BE2C (cell line): ENCODE results near the gene ZNF620.

Experiments used
- DNase-seq: peaks from one replicate; pipeline ENCODE4 v3.0.0-alpha.2; 2020
- H3K27me3 ChIP-seq: fragments of 250-450 bp; sonication (Bioruptor Pico); 2 replicates; pipeline ENCODE4 v1.5.1; 2020; ENCODE audit warnings: mild to moderate bottlenecking
- H3K36me3 ChIP-seq: fragments of 250-450 bp; sonication (Bioruptor Pico); 2 replicates; pipeline ENCODE4 v1.5.1; 2020; ENCODE audit warnings: mild to moderate bottlenecking
- H3K4me1 ChIP-seq: fragments of 250-450 bp; sonication (Bioruptor Pico); 2 replicates; pipeline ENCODE4 v1.5.1; 2020
- H3K4me3 ChIP-seq: 2 replicates; pipeline ENCODE4 v1.5.1; 2011; ENCODE audit warnings: low read depth, low read length
- H3K9me3 ChIP-seq: fragments of 250-450 bp; sonication (Bioruptor Pico); 2 replicates; pipeline ENCODE4 v1.5.1; 2020
- TF ChIP-seq, protein P1 (sequence below): IDR thresholded peaks from 2 replicates; pipeline ENCODE4 v1.5.1; 2012; ENCODE audit warnings: mild to moderate bottlenecking, low read depth, low read length

Gene ZNF620

DNA sequence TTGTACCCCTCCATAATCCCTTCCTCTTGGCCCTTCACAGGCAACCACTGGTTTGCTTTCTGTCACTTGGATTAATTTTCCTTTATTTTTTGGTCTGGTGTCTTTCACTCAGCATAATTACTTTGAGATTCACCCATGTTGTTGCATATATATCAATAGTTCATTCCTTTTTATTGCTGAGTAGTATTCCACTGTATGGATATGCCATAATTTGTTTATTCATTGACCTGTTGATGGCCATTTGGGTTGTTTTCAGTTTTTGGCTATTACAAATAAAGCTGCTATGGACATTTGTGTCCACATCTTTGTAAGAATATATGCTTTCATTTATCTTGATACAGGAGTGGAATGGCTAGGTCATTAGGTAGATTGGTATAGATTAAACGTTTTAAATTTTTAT lies 13.0 kb downstream of the ZNF620 start:
- no peak overlapping the region for H3K4me3 ChIP-seq
- TF ChIP-seq, protein P1, sequence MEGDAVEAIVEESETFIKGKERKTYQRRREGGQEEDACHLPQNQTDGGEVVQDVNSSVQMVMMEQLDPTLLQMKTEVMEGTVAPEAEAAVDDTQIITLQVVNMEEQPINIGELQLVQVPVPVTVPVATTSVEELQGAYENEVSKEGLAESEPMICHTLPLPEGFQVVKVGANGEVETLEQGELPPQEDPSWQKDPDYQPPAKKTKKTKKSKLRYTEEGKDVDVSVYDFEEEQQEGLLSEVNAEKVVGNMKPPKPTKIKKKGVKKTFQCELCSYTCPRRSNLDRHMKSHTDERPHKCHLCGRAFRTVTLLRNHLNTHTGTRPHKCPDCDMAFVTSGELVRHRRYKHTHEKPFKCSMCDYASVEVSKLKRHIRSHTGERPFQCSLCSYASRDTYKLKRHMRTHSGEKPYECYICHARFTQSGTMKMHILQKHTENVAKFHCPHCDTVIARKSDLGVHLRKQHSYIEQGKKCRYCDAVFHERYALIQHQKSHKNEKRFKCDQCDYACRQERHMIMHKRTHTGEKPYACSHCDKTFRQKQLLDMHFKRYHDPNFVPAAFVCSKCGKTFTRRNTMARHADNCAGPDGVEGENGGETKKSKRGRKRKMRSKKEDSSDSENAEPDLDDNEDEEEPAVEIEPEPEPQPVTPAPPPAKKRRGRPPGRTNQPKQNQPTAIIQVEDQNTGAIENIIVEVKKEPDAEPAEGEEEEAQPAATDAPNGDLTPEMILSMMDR = no peak

DNA sequence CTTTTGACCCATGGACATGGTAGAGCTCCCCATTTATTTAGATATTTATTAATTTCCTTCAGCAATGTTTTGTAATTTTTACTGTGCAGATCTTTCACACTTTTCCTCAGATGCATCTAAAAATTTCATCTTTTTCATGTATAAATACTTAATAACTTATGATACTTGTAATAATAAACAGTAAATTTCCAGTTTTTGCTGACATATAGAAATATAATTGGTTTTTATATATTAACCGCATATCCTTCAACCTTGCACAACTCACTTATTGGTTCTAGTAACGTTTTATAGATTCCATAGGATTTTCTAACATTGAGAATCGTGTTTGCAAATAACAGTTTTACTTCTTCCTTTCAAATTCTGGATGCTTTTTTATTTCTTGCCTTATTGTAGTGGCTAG lies 15.4 kb downstream of the ZNF620 start:
- Histone ChIP-seq H3K4me1 (no peaks in the 10 kb centered on the region), H3K27me3 (no peaks in the 10 kb centered on the region), H3K9me3 (no peaks in the 10 kb centered on the region), H3K4me3 (no peak overlapping the region), H3K36me3 (no peaks in the 10 kb centered on the region)
- DNase-seq = no peak
- TF ChIP-seq, protein P1 = no peak

More for the DNA sequence above, 13.0 kb downstream of the ZNF620 start:
- Histone ChIP-seq H3K27me3 (no peaks in the 10 kb centered on the region), H3K36me3 (no peaks in the 10 kb centered on the region), H3K9me3 (no peaks in the 10 kb centered on the region), H3K4me1 (no peaks in the 10 kb centered on the region)
- DNase-seq = no peak

DNA sequence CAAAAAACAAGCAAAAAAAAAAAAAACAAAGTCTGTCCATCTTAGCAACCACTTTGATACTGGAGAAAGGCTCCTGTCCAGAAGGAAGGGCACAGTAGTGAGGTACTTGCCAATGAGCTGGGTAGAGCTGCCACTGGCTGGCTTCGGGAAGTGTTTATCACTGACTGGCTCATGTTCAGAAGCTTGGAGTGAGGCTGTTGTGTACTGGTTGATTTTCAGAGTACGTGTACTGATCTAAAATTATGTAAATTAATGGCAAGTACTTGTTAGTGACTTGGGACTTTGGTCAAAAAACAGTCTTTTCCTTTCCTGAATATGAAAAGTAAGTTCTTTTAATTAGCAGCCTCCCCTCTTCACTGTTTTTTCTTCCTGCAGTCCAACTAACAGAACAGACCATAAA lies 17.9 kb downstream of the ZNF620 start:
- no peak overlapping the region for H3K4me3 ChIP-seq
- DNase-seq = no peak
- TF ChIP-seq, protein P1 = no peak
- no peaks in the 10 kb centered on the region for H3K27me3 ChIP-seq
- H3K4me1 ChIP-seq = no peaks in the 10 kb centered on the region
- no peaks in the 10 kb centered on the region for H3K36me3 ChIP-seq
- H3K9me3 ChIP-seq = no peaks in the 10 kb centered on the region

DNA sequence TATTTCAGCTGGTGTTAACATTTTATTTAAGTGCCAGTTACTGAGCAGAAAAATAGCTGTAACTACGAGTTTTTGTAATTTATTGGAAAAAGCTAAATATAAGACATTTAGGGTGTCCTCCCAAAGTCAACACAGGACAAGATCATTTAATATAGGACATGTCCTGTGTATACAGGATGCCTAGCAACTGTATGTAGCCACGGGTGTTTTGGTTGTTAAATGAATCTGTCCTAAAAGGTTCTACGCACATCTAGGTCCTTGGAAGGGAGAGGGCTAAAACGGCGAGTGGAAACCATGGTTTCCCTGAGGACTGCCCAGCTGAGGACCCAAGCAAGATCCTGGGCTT lies 18.4 kb downstream of the ZNF620 start:
- no peak for DNase-seq
- Histone ChIP-seq H3K4me3 (peak overlapping the region; percentile 88), H3K9me3 (no peaks in the 10 kb centered on the region), H3K27me3 (no peaks in the 10 kb centered on the region), H3K4me1 (no peaks in the 10 kb centered on the region), H3K36me3 (no peaks in the 10 kb centered on the region; the same call in 1 of the 2 replicates)
- TF ChIP-seq, protein P1 = no peak

DNA sequence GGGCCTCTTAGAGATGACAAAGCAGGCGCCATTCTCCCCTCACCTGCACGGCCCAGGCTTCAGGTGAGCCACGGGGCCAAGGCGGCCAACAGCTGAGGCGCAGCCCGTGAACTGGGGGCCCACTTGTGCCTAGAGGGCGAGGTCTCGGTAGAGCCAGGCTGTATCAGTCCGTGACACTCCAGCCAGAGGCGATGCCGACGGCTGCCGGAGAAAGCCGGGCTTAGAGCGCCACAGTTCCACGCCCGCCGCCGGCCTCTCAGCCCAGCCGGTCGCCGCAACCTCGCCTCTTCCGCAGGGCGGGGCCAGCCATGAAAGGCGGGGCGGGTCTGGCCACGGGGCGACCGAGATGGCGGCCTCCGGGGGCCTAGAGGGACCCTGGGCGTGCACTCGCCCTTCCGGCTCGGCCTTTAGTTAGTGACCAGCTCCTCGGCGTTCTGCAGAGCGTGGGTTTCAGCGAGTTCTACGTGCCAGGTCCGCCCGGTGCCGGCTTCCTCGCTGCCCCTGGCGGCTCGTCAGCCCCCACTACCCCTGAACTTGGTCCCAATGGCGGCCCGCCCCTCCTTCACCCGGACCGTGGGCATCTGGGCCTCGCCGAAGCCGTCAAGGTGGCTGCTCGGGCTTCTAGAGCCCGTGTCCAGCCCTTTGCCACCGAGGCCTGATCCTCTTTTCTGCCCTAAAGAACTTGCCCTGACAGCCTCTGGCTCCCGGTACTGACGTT lies 18.9 kb downstream of the ZNF620 start, which contains the start of gene ZNF621:
Gene ZNF621 (plus strand): TSS at position 393 of the 718 bp plus-strand sequence. CDS start 881 bp downstream, outside the sequence.
- TF ChIP-seq, protein P1 = no peak
- Histone ChIP-seq H3K4me3 (peak within 1 kb of the TSS; percentile 88), H3K4me1 (no peaks in the 10 kb centered on the region), H3K36me3 (no peaks in the 10 kb centered on the region; the same call in 1 of the 2 replicates), H3K9me3 (no peaks in the 10 kb centered on the region), H3K27me3 (no peaks in the 10 kb centered on the region)
- peak; percentile 88 for DNase-seq

DNA sequence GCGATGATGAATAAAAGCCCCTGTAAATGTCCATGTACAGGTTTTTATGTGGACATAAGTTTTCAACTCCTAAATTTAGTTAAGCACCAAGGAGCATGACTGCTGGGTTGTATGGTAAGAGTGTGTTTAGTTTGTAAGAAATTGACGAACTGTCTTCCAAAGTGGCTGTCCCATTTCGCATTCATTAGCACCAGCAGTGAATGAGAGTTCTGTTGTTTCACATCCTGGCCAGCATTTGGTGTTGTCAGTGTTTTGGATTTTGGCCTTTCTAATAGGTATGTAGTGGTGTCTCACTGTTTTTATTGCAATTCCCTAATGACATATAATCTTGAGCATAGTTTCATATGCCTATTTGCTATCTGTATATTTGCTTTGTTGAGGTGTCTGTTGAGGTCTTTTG lies 22.6 kb downstream of the ZNF620 start:
- Histone ChIP-seq H3K27me3 (no peaks in the 10 kb centered on the region), H3K4me1 (no peaks in the 10 kb centered on the region), H3K36me3 (peaks cover 23% of the 10 kb centered on the region), H3K4me3 (no peak overlapping the region), H3K9me3 (no peaks in the 10 kb centered on the region)
- TF ChIP-seq, protein P1 = no peak
- no peak for DNase-seq
